A549 (cell line): ENCODE measurements around the gene NOC3L. TPM values are rescaled to one million over a fixed set of nuclear protein-coding genes. Genes with fewer than 3 reads are reported as not detected.

ENCODE experiments used
- ATAC-seq, 2 experiments: fragments of 200-7000 bp in 1 of 2; fragments of >200 bp in 1 of 2; cut with Nextera tagmentation in 1 of 2; cut with Tn5 transposase in 1 of 2; 3 replicates each; pipeline versions ENCODE4 v1.8.0 to v1.9.1; 2018 to 2020; ENCODE audit warnings: mild to moderate bottlenecking in 1 of 2, moderate library complexity in 1 of 2
- CTCF ChIA-PET: fragments of 300-600 bp; sonication (Branson Sonifier 250); formaldehyde crosslinking; extraction: SDS; loops from one replicate; lab custom pipeline; 2021; ENCODE audit warnings: antibody characterized with exemption, inconsistent platforms; lab: Yijun Ruan, JAX
- POLR2A ChIA-PET: fragments of 350-600 bp; formaldehyde crosslinking; extraction: SDS; loops from one replicate; lab custom pipeline; 2021; ENCODE audit warnings: antibody characterized with exemption, inconsistent platforms; lab: Yijun Ruan, JAX
- DNase-seq, 2 experiments: peaks; one replicate each; pipeline versions ENCODE4 v3.0.0 to v3.0.0-alpha.2; 2011 to 2016; ENCODE audit warnings: low read depth in 1 of 2, low spot score in 1 of 2
- FAIRE-seq: peaks from 2 replicates; lab custom pipeline; 2011; peaks lifted over from hg19 to GRCh38; lab: Jason Lieb, UNC
- H3K27ac ChIP-seq, 2 experiments: fragments of >200 bp; sonication (Bioruptor Twin); formaldehyde crosslinking; 3 replicates each; pipeline ENCODE4 v1.5.1; 2016 to 2017
- H3K4me1 ChIP-seq: fragments of >200 bp; sonication (Bioruptor Twin); formaldehyde crosslinking; 3 replicates; pipeline ENCODE4 v1.6.1; 2016
- H3K4me2 ChIP-seq: fragments of >200 bp; sonication (Bioruptor Twin); formaldehyde crosslinking; 3 replicates; pipeline ENCODE4 v1.6.1; 2016
- H3K4me3 ChIP-seq: fragments of >200 bp; sonication (Bioruptor Twin); formaldehyde crosslinking; 3 replicates; pipeline ENCODE4 v1.5.1; 2016
- H3K9me3 ChIP-seq: fragments of >200 bp; sonication (Bioruptor Twin); formaldehyde crosslinking; 3 replicates; pipeline ENCODE4 v1.6.1; 2016
- BHLHE40 ChIP-seq: IDR thresholded peaks from 2 replicates; pipeline ENCODE4 v1.6.1; 2012; ENCODE audit warnings: low read depth, low read length, inconsistent platforms
- CBX2 ChIP-seq: fragments of 200-600 bp; sonication (generic); IDR thresholded peaks from 2 replicates; pipeline ENCODE4 v1.6.1; 2016; ENCODE audit warnings: low read depth, mild to moderate bottlenecking, borderline replicate concordance
- CBX8 ChIP-seq: fragments of 200-600 bp; sonication (generic); IDR thresholded peaks from 2 replicates; pipeline ENCODE4 v1.6.1; 2016
- CEBPB ChIP-seq, 2 experiments: fragments of >200 bp in 1 of 2; sonication (Bioruptor Twin) in 1 of 2; formaldehyde crosslinking in 1 of 2; IDR thresholded peaks; 2 replicates each; pipeline ENCODE4 v1.6.1; 2012 to 2016
- CHD2 ChIP-seq: fragments of 150-350 bp; IDR thresholded peaks from 2 replicates; pipeline ENCODE4 v1.6.1; 2014; ENCODE audit warnings: low read length; ENCODE audit not compliant: partially characterized antibody
- EHF ChIP-seq: fragments of 250-450 bp; sonication (Bioruptor Pico); IDR thresholded peaks from 2 replicates; pipeline ENCODE4 v1.5.0; 2020; ENCODE audit warnings: mild to moderate bottlenecking
- EHMT2 ChIP-seq: fragments of 200-600 bp; sonication (generic); IDR thresholded peaks from 2 replicates; pipeline ENCODE4 v1.6.1; 2016; ENCODE audit warnings: antibody characterized with exemption, low read depth, mild to moderate bottlenecking, moderate library complexity
- FOXS1 ChIP-seq: fragments of 250-450 bp; sonication (Bioruptor Pico); IDR thresholded peaks from 2 replicates; pipeline ENCODE4 v1.5.0; 2020; ENCODE audit warnings: mild to moderate bottlenecking, moderate library complexity
- GATA3 ChIP-seq: IDR thresholded peaks from 2 replicates; pipeline ENCODE4 v1.6.1; 2012; ENCODE audit warnings: borderline replicate concordance
- HOXA7 ChIP-seq: fragments of 250-450 bp; sonication (Bioruptor Pico); IDR thresholded peaks from 2 replicates; pipeline ENCODE4 v1.5.0; 2020; ENCODE audit warnings: mild to moderate bottlenecking, moderate library complexity
- HOXB13 ChIP-seq: fragments of 250-450 bp; sonication (Bioruptor Pico); IDR thresholded peaks from 2 replicates; pipeline ENCODE4 v1.5.0; 2020; ENCODE audit warnings: low read depth, mild to moderate bottlenecking, moderate library complexity
- JUNB ChIP-seq: fragments of >200 bp; sonication (Bioruptor Twin); formaldehyde crosslinking; IDR thresholded peaks from 2 replicates; pipeline ENCODE4 v1.6.1; 2016
- KDM5A ChIP-seq: fragments of 200-600 bp; sonication (generic); IDR thresholded peaks from 2 replicates; pipeline ENCODE4 v1.6.1; 2016; ENCODE audit warnings: antibody characterized with exemption, mild to moderate bottlenecking
- MAFK ChIP-seq: fragments of 450-650 bp; IDR thresholded peaks from 2 replicates; pipeline ENCODE4 v1.6.1; 2014; ENCODE audit not compliant: partially characterized antibody
- MAZ ChIP-seq: fragments of 150-350 bp; IDR thresholded peaks from 2 replicates; pipeline ENCODE4 v1.6.1; 2014; ENCODE audit warnings: antibody characterized with exemption, low read depth, low read length, borderline replicate concordance
- NR3C1 ChIP-seq: fragments of >200 bp; sonication (Bioruptor Twin); formaldehyde crosslinking; IDR thresholded peaks from 3 replicates; pipeline ENCODE4 v1.6.1; 2017
- PHF8 ChIP-seq: fragments of 200-600 bp; sonication (generic); IDR thresholded peaks from 2 replicates; pipeline ENCODE4 v1.6.1; 2016; ENCODE audit warnings: low read depth, mild to moderate bottlenecking, antibody characterized with exemption, moderate library complexity, borderline replicate concordance
- RARB ChIP-seq: fragments of 250-450 bp; sonication (Bioruptor Pico); IDR thresholded peaks from 2 replicates; pipeline ENCODE4 v1.8.0; 2021; ENCODE audit warnings: mild to moderate bottlenecking, moderate library complexity
- RCOR1 ChIP-seq: fragments of 150-350 bp; IDR thresholded peaks from 2 replicates; pipeline ENCODE4 v1.6.1; 2014; ENCODE audit warnings: antibody characterized with exemption, low read length, low read depth
- TP53 ChIP-seq: fragments of 250-450 bp; sonication (Bioruptor Pico); IDR thresholded peaks from 2 replicates; pipeline ENCODE4 v1.5.0; 2021; ENCODE audit warnings: mild to moderate bottlenecking, moderate library complexity
- ZC3H11A ChIP-seq: fragments of 450-650 bp; IDR thresholded peaks from 2 replicates; pipeline ENCODE4 v1.6.1; 2014; ENCODE audit warnings: antibody characterized with exemption, mild to moderate bottlenecking
- WGBS: methylation state at CpG from one replicate; pipeline ENCODE4 v1.1.6; 2017; ENCODE audit errors: missing lambda C conversion rate; 5-methylcytosine and 5-hydroxymethylcytosine counted together
- polyA plus RNA-seq, 4 experiments: library from polyadenylated mRNA; depleted of rRNA in 3 of 4; stranded (reverse); fragments of >200 nt; fragmentation: RNase III in 1 of 4; extraction: RNeasy Plus Mini Kit Qiagen cat#74134 plus additional on column Dnase treatment in 1 of 4; gene quantifications; 2 replicates in 3 of 4; 3 replicates in 1 of 4; pipeline ENCODE4 v1.2.3, GENCODE V29; 2011 to 2017
- TF ChIP-seq, protein P1 (sequence below): fragments of 250-450 bp; sonication (Bioruptor Pico); IDR thresholded peaks from 2 replicates; pipeline ENCODE4 v1.5.0; 2020; ENCODE audit warnings: low read depth, mild to moderate bottlenecking, moderate library complexity
- TF ChIP-seq, protein P2 (sequence below): IDR thresholded peaks from 2 replicates; pipeline ENCODE4 v1.6.1; 2012; ENCODE audit warnings: low read depth, borderline replicate concordance
- TF ChIP-seq, protein P3 (sequence below): fragments of >200 bp; sonication (Bioruptor Twin); formaldehyde crosslinking; IDR thresholded peaks from 3 replicates; pipeline ENCODE4 v1.6.1; 2016
- TF ChIP-seq, protein P4 (sequence below): fragments of >200 bp; sonication (Bioruptor Twin); formaldehyde crosslinking; IDR thresholded peaks from 3 replicates; pipeline ENCODE4 v1.5.1; 2016
- TF ChIP-seq, protein P5 (sequence below): fragments of >200 bp; sonication (Bioruptor Twin); formaldehyde crosslinking; IDR thresholded peaks from 2 replicates; pipeline ENCODE4 v1.6.1; 2016
- TF ChIP-seq, protein P6 (sequence below): IDR thresholded peaks from 2 replicates; pipeline ENCODE4 v1.6.1; 2012
- TF ChIP-seq, protein P7 (sequence below): fragments of 200-600 bp; sonication (generic); IDR thresholded peaks from 2 replicates; pipeline ENCODE4 v1.6.1; 2016; ENCODE audit warnings: antibody characterized with exemption, mild to moderate bottlenecking, moderate library complexity
- TF ChIP-seq, protein P8 (sequence below): IDR thresholded peaks from 2 replicates; pipeline ENCODE4 v1.6.1; 2012

Gene NOC3L
- polyA plus RNA-seq, 2 of the 4 experiments (the other 2 are of a cell fraction), result 23.1 to 41.9 TPM

DNA sequence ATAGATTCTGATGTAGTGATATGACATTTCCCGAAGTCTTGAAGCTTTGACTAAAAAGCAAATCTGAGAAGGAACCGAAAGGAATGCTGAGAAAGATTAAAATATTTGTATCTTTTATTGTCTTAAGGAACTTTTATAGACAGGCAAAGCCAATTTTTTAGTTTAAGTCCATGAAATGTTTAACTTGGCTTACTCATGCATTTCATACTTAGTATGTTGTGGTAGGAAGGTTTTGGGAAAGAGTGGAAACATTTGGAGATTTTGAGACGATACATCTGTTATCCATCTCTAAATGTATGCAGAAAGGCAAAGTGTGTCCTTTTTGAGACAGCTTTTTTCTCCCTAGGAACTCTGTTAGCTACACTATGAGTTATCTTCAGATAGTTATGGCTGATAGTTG lies 49.7 kb upstream of the NOC3L start:
- WGBS, result 85% methylated on average over 3 of the region's 3 CpGs
- ChIA-PET POLR2A (no interaction called here), CTCF (interaction anchor here (0.7 to 4.8 kb wide), 2 partner anchors 31 to 57 kb away, joined by 4 to 16 read pairs; no protein-coding TSS in a partner anchor)
- H3K27ac ChIP-seq, result no peak overlapping the region
- H3K9me3 ChIP-seq, result no peaks in the 10 kb centered on the region
- no peak overlapping the region for H3K4me2 ChIP-seq
- peaks cover 11% of the 10 kb centered on the region; the same call in 1 of the 3 replicates for H3K4me1 ChIP-seq
- no peak overlapping the region for H3K4me3 ChIP-seq
- ATAC-seq (no peak), FAIRE-seq (no peak), DNase-seq (no peak)
- TF ChIP-seq, protein P1, sequence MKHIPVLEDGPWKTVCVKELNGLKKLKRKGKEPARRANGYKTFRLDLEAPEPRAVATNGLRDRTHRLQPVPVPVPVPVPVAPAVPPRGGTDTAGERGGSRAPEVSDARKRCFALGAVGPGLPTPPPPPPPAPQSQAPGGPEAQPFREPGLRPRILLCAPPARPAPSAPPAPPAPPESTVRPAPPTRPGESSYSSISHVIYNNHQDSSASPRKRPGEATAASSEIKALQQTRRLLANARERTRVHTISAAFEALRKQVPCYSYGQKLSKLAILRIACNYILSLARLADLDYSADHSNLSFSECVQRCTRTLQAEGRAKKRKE (CRISPR knock-in tag), result no peak
- TF ChIP-seq MAFK (no peak), NR3C1 (no peak), RCOR1 (no peak), EHMT2 (no peak), ZC3H11A (no peak), RARB (no peak), MAZ (no peak), HOXB13 (CRISPR knock-in tag) (no peak), BHLHE40 (no peak), KDM5A (no peak), TP53 (CRISPR knock-in tag) (no peak)
- TF ChIP-seq, protein P2, sequence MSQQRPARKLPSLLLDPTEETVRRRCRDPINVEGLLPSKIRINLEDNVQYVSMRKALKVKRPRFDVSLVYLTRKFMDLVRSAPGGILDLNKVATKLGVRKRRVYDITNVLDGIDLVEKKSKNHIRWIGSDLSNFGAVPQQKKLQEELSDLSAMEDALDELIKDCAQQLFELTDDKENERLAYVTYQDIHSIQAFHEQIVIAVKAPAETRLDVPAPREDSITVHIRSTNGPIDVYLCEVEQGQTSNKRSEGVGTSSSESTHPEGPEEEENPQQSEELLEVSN, result no peak
- TF ChIP-seq, protein P3, sequence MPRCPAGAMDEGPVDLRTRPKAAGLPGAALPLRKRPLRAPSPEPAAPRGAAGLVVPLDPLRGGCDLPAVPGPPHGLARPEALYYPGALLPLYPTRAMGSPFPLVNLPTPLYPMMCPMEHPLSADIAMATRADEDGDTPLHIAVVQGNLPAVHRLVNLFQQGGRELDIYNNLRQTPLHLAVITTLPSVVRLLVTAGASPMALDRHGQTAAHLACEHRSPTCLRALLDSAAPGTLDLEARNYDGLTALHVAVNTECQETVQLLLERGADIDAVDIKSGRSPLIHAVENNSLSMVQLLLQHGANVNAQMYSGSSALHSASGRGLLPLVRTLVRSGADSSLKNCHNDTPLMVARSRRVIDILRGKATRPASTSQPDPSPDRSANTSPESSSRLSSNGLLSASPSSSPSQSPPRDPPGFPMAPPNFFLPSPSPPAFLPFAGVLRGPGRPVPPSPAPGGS, result no peak
- TF ChIP-seq, protein P4, sequence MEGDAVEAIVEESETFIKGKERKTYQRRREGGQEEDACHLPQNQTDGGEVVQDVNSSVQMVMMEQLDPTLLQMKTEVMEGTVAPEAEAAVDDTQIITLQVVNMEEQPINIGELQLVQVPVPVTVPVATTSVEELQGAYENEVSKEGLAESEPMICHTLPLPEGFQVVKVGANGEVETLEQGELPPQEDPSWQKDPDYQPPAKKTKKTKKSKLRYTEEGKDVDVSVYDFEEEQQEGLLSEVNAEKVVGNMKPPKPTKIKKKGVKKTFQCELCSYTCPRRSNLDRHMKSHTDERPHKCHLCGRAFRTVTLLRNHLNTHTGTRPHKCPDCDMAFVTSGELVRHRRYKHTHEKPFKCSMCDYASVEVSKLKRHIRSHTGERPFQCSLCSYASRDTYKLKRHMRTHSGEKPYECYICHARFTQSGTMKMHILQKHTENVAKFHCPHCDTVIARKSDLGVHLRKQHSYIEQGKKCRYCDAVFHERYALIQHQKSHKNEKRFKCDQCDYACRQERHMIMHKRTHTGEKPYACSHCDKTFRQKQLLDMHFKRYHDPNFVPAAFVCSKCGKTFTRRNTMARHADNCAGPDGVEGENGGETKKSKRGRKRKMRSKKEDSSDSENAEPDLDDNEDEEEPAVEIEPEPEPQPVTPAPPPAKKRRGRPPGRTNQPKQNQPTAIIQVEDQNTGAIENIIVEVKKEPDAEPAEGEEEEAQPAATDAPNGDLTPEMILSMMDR, result no peak
- TF ChIP-seq, protein P5, sequence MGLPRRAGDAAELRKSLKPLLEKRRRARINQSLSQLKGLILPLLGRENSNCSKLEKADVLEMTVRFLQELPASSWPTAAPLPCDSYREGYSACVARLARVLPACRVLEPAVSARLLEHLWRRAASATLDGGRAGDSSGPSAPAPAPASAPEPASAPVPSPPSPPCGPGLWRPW, result no peak
- TF ChIP-seq, protein P6, sequence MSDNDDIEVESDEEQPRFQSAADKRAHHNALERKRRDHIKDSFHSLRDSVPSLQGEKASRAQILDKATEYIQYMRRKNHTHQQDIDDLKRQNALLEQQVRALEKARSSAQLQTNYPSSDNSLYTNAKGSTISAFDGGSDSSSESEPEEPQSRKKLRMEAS, result no peak

DNA sequence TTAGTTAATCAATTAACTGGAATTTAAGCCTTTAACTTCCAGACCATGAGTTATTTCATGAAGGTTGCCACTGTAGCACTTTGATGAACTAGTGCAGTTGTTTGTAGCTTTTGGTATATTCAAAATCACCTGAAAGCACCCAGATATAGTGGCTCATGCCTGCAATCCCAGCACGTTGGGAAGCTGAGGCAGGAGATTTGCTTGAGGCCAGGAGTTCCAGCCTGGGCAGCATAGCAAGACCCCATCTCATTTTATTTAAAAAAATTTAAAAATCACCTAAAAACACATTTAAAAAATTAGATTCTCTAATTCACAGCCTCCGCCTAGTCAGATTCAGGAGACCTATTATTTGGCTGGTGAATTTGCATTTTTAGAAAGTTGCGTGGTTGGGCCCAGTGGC lies 48.6 kb upstream of the NOC3L start:
- DNase-seq (no peak), ATAC-seq (no peak), FAIRE-seq (no peak)
- POLR2A ChIA-PET, result no interaction called here
- H3K9me3 ChIP-seq, result no peaks in the 10 kb centered on the region
- TF ChIP-seq CHD2 (no peak), GATA3 (no peak), EHF (CRISPR knock-in tag) (no peak), CBX2 (no peak), NR3C1 (no peak), CEBPB (IDR thresholded peaks at IDR 0.05) (no peak), RCOR1 (no peak), FOXS1 (CRISPR knock-in tag) (no peak), CBX8 (no peak), PHF8 (no peak), TP53 (CRISPR knock-in tag) (no peak), JUNB (no peak), HOXA7 (no peak), MAFK (no peak)
- TF ChIP-seq, protein P7, sequence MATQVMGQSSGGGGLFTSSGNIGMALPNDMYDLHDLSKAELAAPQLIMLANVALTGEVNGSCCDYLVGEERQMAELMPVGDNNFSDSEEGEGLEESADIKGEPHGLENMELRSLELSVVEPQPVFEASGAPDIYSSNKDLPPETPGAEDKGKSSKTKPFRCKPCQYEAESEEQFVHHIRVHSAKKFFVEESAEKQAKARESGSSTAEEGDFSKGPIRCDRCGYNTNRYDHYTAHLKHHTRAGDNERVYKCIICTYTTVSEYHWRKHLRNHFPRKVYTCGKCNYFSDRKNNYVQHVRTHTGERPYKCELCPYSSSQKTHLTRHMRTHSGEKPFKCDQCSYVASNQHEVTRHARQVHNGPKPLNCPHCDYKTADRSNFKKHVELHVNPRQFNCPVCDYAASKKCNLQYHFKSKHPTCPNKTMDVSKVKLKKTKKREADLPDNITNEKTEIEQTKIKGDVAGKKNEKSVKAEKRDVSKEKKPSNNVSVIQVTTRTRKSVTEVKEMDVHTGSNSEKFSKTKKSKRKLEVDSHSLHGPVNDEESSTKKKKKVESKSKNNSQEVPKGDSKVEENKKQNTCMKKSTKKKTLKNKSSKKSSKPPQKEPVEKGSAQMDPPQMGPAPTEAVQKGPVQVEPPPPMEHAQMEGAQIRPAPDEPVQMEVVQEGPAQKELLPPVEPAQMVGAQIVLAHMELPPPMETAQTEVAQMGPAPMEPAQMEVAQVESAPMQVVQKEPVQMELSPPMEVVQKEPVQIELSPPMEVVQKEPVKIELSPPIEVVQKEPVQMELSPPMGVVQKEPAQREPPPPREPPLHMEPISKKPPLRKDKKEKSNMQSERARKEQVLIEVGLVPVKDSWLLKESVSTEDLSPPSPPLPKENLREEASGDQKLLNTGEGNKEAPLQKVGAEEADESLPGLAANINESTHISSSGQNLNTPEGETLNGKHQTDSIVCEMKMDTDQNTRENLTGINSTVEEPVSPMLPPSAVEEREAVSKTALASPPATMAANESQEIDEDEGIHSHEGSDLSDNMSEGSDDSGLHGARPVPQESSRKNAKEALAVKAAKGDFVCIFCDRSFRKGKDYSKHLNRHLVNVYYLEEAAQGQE, result no peak
- TF ChIP-seq, protein P8, sequence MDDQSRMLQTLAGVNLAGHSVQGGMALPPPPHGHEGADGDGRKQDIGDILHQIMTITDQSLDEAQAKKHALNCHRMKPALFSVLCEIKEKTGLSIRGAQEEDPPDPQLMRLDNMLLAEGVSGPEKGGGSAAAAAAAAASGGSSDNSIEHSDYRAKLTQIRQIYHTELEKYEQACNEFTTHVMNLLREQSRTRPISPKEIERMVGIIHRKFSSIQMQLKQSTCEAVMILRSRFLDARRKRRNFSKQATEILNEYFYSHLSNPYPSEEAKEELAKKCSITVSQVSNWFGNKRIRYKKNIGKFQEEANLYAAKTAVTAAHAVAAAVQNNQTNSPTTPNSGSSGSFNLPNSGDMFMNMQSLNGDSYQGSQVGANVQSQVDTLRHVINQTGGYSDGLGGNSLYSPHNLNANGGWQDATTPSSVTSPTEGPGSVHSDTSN, result no peak
- CTCF ChIA-PET, result interaction anchor here (0.9 to 4.8 kb wide), 2 partner anchors 8 to 33 kb away, joined by 3 to 16 read pairs; no protein-coding TSS in a partner anchor
- H3K27ac ChIP-seq, result no peak overlapping the region
- peaks cover 11% of the 10 kb centered on the region; the same call in 1 of the 3 replicates for H3K4me1 ChIP-seq
- no peak overlapping the region for H3K4me3 ChIP-seq
- WGBS, result 91% methylated on average over 3 of the region's 3 CpGs
- no peak overlapping the region for H3K4me2 ChIP-seq
